NCI-H2081 (cell line): ENCODE results near the gene WNK2.

Experiments
- DNase-seq, 2 experiments: peaks; one replicate each; lab custom pipeline; 2025; lab: John Stamatoyannopoulos, UW

WNK2 gene

GRCh38 chr9:93218671-93219420 is 34.9 kb downstream of the WNK2 start:
- DNase-seq, result no peak

- DNase-seq, result no peak
Observed at GRCh38 chr9:93219692-93220091, 35.8 kb downstream of the WNK2 start.

GRCh38 chr9:93220627-93221026 is 36.7 kb downstream of the WNK2 start:
- no peak for DNase-seq

GRCh38 chr9:93221044-93221443 is 37.1 kb downstream of the WNK2 start:
- DNase-seq, result no peak

GRCh38 chr9:93222890-93223259 is 38.9 kb downstream of the WNK2 start:
- no peak for DNase-seq

- peak; percentile 41 to 64 for DNase-seq
Observed at GRCh38 chr9:93223260-93224180, 39.6 kb downstream of the WNK2 start.

GRCh38 chr9:93224591-93224990 is 40.7 kb downstream of the WNK2 start:
- DNase-seq, result peak in 1 of 2 experiments; percentile 37

- no peak for DNase-seq
Observed at GRCh38 chr9:93225417-93225816, 41.5 kb downstream of the WNK2 start.

GRCh38 chr9:93225892-93226291 is 42.0 kb downstream of the WNK2 start:
- no peak for DNase-seq

GRCh38 chr9:93226819-93227218 is 42.9 kb downstream of the WNK2 start:
- DNase-seq, result peak in 1 of 2 experiments; percentile 23

GRCh38 chr9:93228030-93228429 is 44.1 kb downstream of the WNK2 start:
- no peak for DNase-seq

- DNase-seq, result no peak
Observed at GRCh38 chr9:93228453-93228852, 44.5 kb downstream of the WNK2 start.

GRCh38 chr9:93229636-93230035 is 45.7 kb downstream of the WNK2 start:
- DNase-seq, result no peak

- no peak for DNase-seq
Observed at GRCh38 chr9:93230185-93230584, 46.2 kb downstream of the WNK2 start.

- DNase-seq, result no peak
Observed at GRCh38 chr9:93230601-93231000, 46.7 kb downstream of the WNK2 start.

- DNase-seq, result peak in 1 of 2 experiments; percentile 36
Observed at GRCh38 chr9:93231121-93231694, 47.3 kb downstream of the WNK2 start.

- DNase-seq, result no peak
Observed at GRCh38 chr9:93231716-93232115, 47.8 kb downstream of the WNK2 start.

- DNase-seq, result peak in 1 of 2 experiments; percentile 59
Observed at GRCh38 chr9:93232388-93232960, 48.5 kb downstream of the WNK2 start.

GRCh38 chr9:93233033-93233432 is 49.1 kb downstream of the WNK2 start:
- DNase-seq, result no peak

- no peak for DNase-seq
Observed at GRCh38 chr9:93234600-93234999, 50.7 kb downstream of the WNK2 start.

GRCh38 chr9:93235300-93235960 is 51.5 kb downstream of the WNK2 start:
- no peak for DNase-seq
